Lung (tissue), 12 donors: ENCODE results near the gene PLCXD3. TPM values are rescaled to one million over a fixed set of nuclear protein-coding genes. Genes with fewer than 3 reads are reported as not detected.

Experiments used
- ATAC-seq: fragments of 200-7000 bp; cut with Tn5 transposase; one replicate; pipeline ENCODE4 v1.9.1; 2020; ENCODE audit warnings: moderate number of reproducible peaks; ENCODE audit not compliant: insufficient read depth, low FRiP score
- DNase-seq, 3 donors: peaks; one replicate each; pipeline ENCODE4 v3.0.0-alpha.2; 2013 to 2017
- H3K27ac ChIP-seq, 2 donors: one replicate each; pipeline ENCODE4 v1.5.1; 2013; ENCODE audit warnings: mild to moderate bottlenecking in 2 of 2, moderate library complexity in 2 of 2, control low read depth in 1 of 2, inconsistent platforms in 1 of 2, low read depth in 1 of 2, low read length in 1 of 2
- H3K27me3 ChIP-seq, 3 donors: one replicate each; pipeline ENCODE4 v1.5.1; 2013; ENCODE audit warnings: low read length in 2 of 3; ENCODE audit not compliant: control insufficient read depth in 3 of 3, insufficient read depth in 3 of 3
- H3K36me3 ChIP-seq, 4 donors: one replicate each; pipeline ENCODE4 v1.5.1; 2013; ENCODE audit warnings: low read length in 4 of 4, mild to moderate bottlenecking in 1 of 4, moderate library complexity in 1 of 4; ENCODE audit not compliant: control insufficient read depth in 4 of 4, insufficient read depth in 4 of 4
- H3K4me1 ChIP-seq, 5 donors: one replicate each; pipeline ENCODE4 v1.5.1; 2013; ENCODE audit warnings: low read length in 5 of 5, mild to moderate bottlenecking in 2 of 5, moderate library complexity in 1 of 5; ENCODE audit not compliant: control insufficient read depth in 5 of 5, insufficient read depth in 5 of 5
- H3K4me3 ChIP-seq: one replicate; pipeline ENCODE4 v1.5.1; 2013; ENCODE audit warnings: mild to moderate bottlenecking, control low read depth, moderate library complexity
- H3K9ac ChIP-seq, 2 donors: one replicate each; pipeline ENCODE4 v1.5.1; 2013; ENCODE audit warnings: low read length in 2 of 2, control low read depth in 1 of 2; ENCODE audit not compliant: insufficient read depth in 1 of 2
- H3K9me3 ChIP-seq, 4 donors: one replicate each; pipeline ENCODE4 v1.5.1; 2013; ENCODE audit warnings: low read length in 3 of 4, mild to moderate bottlenecking in 1 of 4, moderate library complexity in 1 of 4; ENCODE audit not compliant: control insufficient read depth in 4 of 4, insufficient read depth in 3 of 4
- WGBS, 2 donors: extraction: QIAGEN DNeasy Blood & Tissue Kit; methylation state at CpG; one replicate each; pipeline ENCODE4 v1.1.7; 2013; 5-methylcytosine and 5-hydroxymethylcytosine counted together
- polyA plus RNA-seq, 2 donors: library from polyadenylated mRNA; stranded (reverse); fragments of 200-250 nt; gene quantifications; one replicate each; pipeline ENCODE4 v1.2.1, GENCODE V29; 2013
- total RNA-seq, 2 donors: library from RNA; depleted of rRNA in 1 of 2; stranded (reverse); fragments of >200 nt in 1 of 2; gene quantifications; one replicate each; pipeline ENCODE4 v1.2.1, GENCODE V29; 2014 to 2021
- TF ChIP-seq, protein P1 (sequence below): IDR thresholded peaks from 2 replicates; pipeline ENCODE4 v1.5.1; 2012; ENCODE audit warnings: mild to moderate bottlenecking; ENCODE audit errors: control extremely low read depth, extremely low read depth
- donor health status: control.
- donor health status: control.
- donor health status: Bipolar disorder and iron deficiency.
- donor health status: healthy.
- donor health status: DM: yes; HTN: yes; CAD: no.

PLCXD3 gene
- total and polyA plus RNA-seq, 4 donors: 0.38 to 2.1 (median 0.54) TPM

DNA sequence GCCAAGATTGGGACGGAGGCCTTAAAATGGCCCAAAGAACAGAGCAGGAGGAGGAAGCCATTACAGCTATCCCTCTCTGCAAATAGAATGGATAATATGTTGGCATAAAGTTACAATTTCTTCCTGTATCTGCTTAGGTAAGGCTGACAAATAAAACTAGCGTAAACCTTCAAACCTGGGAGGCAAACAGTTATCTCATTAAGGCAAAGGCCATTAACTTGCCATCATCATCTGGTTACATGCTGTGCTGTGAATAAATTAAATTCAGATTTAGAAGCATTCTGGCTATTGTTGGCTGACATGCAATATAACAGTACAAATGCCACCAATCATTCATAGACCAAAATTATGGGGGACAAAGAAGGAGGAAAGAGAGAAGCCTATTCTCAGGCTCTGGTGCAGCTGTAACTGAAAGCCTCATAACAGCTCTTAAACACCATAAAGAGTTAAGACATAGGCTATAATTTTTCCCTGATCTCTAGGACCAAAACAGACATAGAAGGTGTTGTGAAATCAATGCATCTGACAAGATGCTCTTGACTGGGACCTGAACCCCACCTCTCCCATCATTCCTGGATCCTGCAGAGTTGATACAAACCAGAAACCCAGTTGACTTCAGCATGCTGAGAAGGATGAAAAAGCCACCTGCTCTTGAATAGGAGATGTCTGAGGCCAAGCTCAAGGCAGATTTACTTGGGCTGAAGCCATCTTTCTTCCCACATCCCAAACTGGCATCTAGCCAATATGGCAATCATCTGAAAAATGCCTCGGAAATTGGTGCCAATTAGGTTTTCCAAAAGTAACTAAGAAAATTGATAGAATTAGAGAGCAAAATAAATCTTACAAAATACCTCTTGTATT is 62.5 kb downstream of the PLCXD3 start:
- Histone ChIP-seq H3K27ac (peak overlapping the region in 1 of 2 donors; percentile 49), H3K4me1 (peaks cover 0 to 24% (median 0%) of the 10 kb centered on the region in 5 donors), H3K4me3 (no peak overlapping the region), H3K9me3 (no peaks in the 10 kb centered on the region), H3K36me3 (no peaks in the 10 kb centered on the region), H3K27me3 (no peaks in the 10 kb centered on the region), H3K9ac (no peak overlapping the region)
- DNase-seq (no peak), ATAC-seq (no peak)
- TF ChIP-seq, protein P1, sequence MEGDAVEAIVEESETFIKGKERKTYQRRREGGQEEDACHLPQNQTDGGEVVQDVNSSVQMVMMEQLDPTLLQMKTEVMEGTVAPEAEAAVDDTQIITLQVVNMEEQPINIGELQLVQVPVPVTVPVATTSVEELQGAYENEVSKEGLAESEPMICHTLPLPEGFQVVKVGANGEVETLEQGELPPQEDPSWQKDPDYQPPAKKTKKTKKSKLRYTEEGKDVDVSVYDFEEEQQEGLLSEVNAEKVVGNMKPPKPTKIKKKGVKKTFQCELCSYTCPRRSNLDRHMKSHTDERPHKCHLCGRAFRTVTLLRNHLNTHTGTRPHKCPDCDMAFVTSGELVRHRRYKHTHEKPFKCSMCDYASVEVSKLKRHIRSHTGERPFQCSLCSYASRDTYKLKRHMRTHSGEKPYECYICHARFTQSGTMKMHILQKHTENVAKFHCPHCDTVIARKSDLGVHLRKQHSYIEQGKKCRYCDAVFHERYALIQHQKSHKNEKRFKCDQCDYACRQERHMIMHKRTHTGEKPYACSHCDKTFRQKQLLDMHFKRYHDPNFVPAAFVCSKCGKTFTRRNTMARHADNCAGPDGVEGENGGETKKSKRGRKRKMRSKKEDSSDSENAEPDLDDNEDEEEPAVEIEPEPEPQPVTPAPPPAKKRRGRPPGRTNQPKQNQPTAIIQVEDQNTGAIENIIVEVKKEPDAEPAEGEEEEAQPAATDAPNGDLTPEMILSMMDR: no peak
- 78 to 90% methylated on average over 3 of the region's 3 CpGs for WGBS, 2 donors

DNA sequence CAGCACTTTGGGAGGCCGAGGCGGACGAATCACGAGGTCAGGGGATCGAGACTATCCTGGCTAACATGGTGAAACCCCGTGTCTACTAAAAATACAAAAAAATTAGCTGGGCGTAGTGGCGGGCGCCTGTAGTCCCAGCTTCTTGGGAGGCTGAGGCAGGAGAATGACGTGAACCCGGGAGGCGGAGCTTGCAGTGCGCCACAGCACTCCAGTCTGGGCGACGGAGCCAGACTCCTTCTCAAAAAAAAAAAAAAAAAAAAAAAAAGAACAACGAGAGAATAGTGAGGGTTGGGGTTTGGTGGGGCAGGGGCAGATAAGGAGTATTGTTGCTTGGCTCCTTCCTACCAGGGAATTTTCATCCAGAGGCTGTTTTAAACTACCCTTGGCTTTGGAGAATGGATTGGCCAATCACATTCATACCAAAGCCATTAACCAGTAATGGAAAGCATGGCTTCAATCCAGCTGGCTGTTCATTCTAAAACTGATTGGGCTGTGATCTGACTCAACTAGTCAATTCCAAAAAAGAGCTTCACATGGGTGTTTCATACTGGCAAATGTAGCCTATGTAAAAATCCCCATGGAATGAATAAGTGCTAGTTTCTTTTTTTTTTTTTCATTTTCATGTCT is 64.4 kb downstream of the PLCXD3 start:
- Histone ChIP-seq H3K9ac (no peak overlapping the region), H3K4me1 (peaks cover 0 to 20% (median 0%) of the 10 kb centered on the region in 5 donors), H3K9me3 (no peaks in the 10 kb centered on the region), H3K27me3 (no peaks in the 10 kb centered on the region), H3K4me3 (no peak overlapping the region), H3K36me3 (no peaks in the 10 kb centered on the region), H3K27ac (no peak overlapping the region)
- DNase-seq (no peak), ATAC-seq (no peak)
- 90 to 95% methylated on average over 15 to 16 of the region's 16 CpGs for WGBS, 2 donors
- TF ChIP-seq, protein P1: no peak

DNA sequence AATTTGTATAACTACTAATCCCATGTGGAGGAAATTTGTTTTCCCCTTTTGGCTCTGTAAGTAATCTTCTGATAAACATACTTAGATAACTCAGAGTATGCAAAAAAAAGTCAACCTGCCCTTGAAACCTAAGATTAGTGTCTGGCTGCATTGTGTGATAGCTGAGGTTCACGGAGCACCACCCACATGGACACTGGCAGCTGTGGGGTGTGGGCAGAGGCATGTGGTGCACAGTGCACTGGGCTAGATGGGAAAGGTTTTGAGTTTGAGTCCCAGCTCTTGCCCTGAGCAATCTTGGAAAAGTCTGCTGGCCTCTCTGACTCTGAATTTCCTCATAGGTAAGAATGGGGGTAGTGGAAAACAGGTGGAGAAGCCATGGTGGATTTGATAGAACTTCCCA is 75.1 kb downstream of the PLCXD3 start:
- Histone ChIP-seq H3K27ac (no peak overlapping the region), H3K36me3 (no peaks in the 10 kb centered on the region), H3K27me3 (no peaks in the 10 kb centered on the region), H3K9me3 (peaks cover 0 to 2% (median 0%) of the 10 kb centered on the region in 4 donors), H3K4me1 (peaks cover 0 to 18% (median 0%) of the 10 kb centered on the region in 5 donors), H3K4me3 (no peak overlapping the region), H3K9ac (no peak overlapping the region)
- DNase-seq (no peak), ATAC-seq (no peak)
- WGBS, 2 donors: 85 to 90% methylated on average over 1 of the region's 1 CpG
- TF ChIP-seq, protein P1: no peak
